GM18517 (cell line): ENCODE results near the gene OCA2.

Experiments used
- ATAC-seq: cut with Tn5 transposase; IDR thresholded peaks from one replicate; pipeline ENCODE4 v1.9.1; 2021; ENCODE audit warnings: mild to moderate bottlenecking, moderate library complexity; ENCODE audit not compliant: unreplicated experiment

Gene OCA2

GRCh38 chr15:27826902-27827714 is 272.0 kb downstream of the OCA2 start:
- ATAC-seq, result no peak

- no peak for ATAC-seq
Measured at GRCh38 chr15:27826411-27826810, 272.7 kb downstream of the OCA2 start.

GRCh38 chr15:27824841-27825422 is 274.2 kb downstream of the OCA2 start:
- no peak for ATAC-seq

GRCh38 chr15:27821273-27821672 is 277.8 kb downstream of the OCA2 start:
- ATAC-seq, result no peak

GRCh38 chr15:27820722-27821121 is 278.4 kb downstream of the OCA2 start:
- ATAC-seq, result no peak

- ATAC-seq, result no peak
Measured at GRCh38 chr15:27820232-27820631, 278.9 kb downstream of the OCA2 start.

- ATAC-seq, result no peak
Measured at GRCh38 chr15:27817258-27817657, 281.9 kb downstream of the OCA2 start.

GRCh38 chr15:27816790-27817189 is 282.3 kb downstream of the OCA2 start:
- ATAC-seq, result no peak

GRCh38 chr15:27815035-27815434 is 284.1 kb downstream of the OCA2 start:
- ATAC-seq, result no peak

GRCh38 chr15:27813139-27813538 is 286.0 kb downstream of the OCA2 start:
- ATAC-seq, result no peak

GRCh38 chr15:27808182-27808581 is 290.9 kb downstream of the OCA2 start:
- ATAC-seq, result no peak

- no peak for ATAC-seq
Measured at GRCh38 chr15:27807335-27807734, 291.8 kb downstream of the OCA2 start.

GRCh38 chr15:27806396-27806795 is 292.7 kb downstream of the OCA2 start:
- ATAC-seq, result no peak

GRCh38 chr15:27805261-27806220 is 293.6 kb downstream of the OCA2 start:
- ATAC-seq, result no peak

GRCh38 chr15:27804569-27805260 is 294.4 kb downstream of the OCA2 start:
- no peak for ATAC-seq

- no peak for ATAC-seq
Measured at GRCh38 chr15:27798807-27799206, 300.3 kb downstream of the OCA2 start.

- no peak for ATAC-seq
Measured at GRCh38 chr15:27797765-27798164, 301.4 kb downstream of the OCA2 start.

GRCh38 chr15:27796405-27797320 is 302.5 kb downstream of the OCA2 start:
- no peak for ATAC-seq

GRCh38 chr15:27792756-27793264 is 306.3 kb downstream of the OCA2 start:
- ATAC-seq, result no peak

- ATAC-seq, result no peak
Measured at GRCh38 chr15:27790270-27790669, 308.8 kb downstream of the OCA2 start.
